Stimulated activated CD8-positive, alpha-beta memory T cell treated with anti-CD3 and anti-CD28 coated beads, Interleukin-15, amount 100 ng/mL, for 24 hours (primary cell): Measurements from ENCODE around the gene ZC2HC1B.
"Not testable (repeated sequence)": the region's sequence is repeated elsewhere in the genome, so short reads cannot be mapped to it uniquely, and the experiment has no call there.

Experiments used
- DNase-seq: peaks from one replicate; pipeline ENCODE4 v3.0.0-alpha.2; 2020; ENCODE audit warnings: low read depth

The ZC2HC1B gene

DNA sequence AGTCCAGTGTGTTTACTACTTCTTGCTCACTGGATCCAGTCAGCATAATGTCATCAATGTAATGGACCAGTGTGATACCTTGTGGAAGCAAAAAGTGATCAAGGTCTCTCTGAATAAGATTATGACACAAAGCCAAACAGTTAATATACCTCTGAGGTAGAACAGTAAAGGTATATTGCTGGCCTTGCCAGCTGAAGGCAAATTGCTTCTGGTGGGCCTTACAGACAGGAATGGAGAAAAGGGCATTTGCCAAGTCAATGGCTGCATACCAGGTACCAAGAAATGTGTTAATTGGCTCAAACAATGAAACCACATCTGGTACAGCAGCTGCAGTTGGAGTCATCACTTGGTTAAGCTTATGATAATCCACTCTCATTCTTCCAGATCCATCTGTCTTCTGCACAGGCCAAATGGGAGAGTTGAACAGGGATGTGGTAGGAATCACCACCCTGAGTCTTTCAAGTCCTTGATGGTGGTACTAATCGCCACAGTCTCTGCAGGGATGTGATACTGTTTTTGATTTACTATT is 7.0 kb downstream of the ZC2HC1B start:
- not testable (repeated sequence) for DNase-seq

DNA sequence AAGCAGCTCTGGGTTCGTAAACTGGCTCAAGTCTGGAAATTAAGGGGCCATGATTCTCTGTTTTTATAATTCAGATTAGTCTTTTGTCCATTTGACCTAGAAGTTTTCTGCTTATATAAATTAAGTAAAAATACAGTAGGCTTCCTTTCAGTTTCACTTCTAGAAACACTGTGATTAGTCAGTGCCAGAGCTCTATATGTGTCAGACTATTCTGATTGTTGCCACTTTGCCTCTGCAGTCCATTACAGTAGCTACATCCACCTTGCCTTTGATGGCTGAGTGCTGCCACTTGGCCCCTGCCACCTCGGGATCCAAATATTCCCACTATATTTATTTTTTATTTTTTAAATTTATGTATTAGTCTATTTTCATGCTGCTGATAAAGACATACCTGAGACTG is 7.9 kb downstream of the ZC2HC1B start:
- no peak for DNase-seq

DNA sequence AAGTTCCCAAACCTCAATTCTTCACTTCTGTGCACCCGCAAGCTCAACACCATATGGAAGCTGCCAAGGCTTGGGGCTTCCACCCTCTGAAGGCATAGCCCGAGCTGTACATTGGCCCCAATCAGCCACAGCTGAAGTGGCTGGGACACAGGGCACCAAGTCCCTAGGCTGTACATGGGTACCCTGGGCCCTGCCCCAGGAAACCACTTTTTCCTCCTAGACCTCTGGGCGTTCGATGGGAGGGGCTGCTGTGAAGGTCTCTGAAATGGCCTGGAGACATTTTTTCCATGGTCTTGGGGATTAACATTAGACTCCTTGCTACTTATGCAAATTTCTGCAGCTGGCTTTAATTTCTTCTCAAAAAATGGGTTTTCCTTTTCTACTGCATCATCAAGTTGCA is 9.3 kb downstream of the ZC2HC1B start:
- not testable (repeated sequence) for DNase-seq

DNA sequence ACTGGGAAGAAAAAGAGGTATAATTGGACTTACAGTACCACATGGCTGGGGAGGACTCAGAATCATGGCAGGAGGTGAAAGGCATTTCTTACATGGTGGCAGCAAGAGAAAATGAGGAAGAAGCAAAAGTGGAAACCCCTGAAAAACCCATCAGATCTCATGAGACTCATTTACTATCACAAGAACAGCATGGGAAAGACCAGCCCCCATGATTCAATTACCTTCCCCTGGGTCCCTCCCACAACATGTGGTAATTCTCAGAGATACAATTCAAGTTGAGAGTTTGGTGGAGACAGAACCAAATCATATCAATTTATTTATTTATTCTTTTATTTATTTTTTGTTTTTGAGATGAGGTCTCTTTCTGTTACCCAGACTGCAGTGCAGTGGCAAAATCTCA is 10.2 kb downstream of the ZC2HC1B start:
- not testable (repeated sequence) for DNase-seq

DNA sequence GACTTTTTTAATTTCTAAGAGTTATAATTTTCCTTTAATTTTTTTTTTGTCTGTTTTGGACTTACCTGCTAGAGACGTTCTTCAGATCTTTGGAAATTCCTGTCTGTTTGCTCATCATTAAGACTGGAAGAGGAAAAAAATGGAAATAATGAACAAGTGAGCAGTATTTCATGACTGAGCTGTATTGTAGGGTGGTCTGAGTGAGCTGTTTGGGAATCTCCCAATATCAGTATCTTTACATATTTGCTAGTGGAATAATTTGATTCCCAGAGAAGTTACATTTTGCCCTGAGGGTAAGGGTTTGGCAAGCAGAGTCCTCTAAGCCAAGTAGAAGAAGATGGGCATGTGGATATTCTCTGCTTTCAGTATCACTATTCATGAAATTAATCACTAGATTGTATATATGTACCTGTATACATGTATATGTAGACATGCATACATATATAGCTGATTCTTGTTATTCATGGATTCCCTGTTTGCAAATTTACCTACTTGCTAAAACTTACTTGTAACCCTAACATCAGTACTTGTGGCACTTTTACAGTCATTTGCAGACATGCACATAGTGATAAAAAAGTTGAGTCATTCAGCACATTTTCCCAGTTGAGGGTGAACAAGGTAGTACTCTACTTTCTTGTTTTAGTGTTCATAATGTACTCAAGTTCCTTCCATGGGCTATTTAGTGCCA is 13.5 kb downstream of the ZC2HC1B start:
- no peak for DNase-seq

DNA sequence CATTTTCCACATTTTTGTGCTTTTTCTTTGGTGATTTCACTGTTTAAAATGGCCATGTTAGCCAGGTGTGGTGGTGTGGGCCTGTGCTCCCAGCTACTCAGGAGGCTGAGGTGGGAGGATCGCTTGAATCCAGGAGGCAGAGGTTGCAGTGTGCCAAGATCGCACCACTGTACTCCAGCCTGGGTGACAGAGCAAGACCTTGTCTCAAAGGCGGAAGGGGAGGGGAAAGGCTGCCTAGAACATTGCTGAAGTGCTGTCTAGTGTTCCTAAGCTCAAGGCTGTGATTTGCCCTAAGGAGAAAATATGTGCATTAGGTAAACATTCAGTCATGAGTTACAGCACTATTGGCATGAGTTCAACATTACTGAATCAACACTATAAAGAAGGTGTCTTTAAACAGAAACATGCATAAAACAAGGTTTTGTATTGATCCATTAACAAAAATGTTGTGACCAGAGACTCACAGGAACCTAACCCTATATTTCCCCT is 14.0 kb downstream of the ZC2HC1B start:
- no peak for DNase-seq

DNA sequence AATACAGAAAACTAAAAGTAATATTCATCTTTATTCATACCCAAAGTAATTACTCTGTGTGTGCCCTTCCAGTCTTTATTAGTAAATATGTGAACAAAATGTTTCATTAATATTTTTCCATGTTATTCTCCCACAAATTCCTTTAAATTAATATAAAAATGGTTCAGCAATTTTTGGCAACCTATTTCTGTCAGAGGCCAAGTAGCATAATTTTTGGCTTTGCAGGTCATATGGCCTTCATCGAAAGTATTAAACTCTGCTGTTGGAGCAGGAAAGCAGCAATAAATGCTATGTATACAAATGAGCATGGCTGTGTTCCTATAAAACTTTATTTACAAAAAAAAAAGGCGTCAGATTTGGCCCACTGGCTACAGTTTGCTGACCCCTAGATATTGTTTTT is 16.1 kb downstream of the ZC2HC1B start:
- no peak for DNase-seq

DNA sequence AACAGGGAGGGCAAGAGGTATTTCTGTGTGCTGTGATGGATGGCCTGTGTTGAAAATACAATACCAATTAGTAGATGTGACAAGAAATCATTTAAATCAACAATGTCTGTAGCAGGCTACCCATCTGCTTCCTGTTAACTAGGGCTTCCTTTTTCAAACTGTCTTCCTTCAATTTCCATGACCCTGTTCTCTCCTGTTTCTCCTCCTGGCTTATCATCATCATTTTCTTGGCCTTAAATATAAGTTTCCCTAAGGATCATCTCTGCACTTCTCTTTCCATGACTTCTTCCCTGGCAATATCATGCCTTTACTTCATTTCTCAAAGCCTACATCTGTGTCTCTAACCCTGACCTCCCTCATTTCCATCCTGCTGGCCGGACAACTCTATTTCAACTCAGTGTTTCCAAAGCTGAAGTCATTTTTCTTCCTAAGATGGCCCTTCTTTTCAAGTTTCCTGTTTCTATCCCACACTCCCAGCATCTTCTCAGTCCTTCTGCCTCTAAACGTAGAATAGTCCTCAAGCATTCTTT is 18.2 kb downstream of the ZC2HC1B start:
- no peak for DNase-seq

DNA sequence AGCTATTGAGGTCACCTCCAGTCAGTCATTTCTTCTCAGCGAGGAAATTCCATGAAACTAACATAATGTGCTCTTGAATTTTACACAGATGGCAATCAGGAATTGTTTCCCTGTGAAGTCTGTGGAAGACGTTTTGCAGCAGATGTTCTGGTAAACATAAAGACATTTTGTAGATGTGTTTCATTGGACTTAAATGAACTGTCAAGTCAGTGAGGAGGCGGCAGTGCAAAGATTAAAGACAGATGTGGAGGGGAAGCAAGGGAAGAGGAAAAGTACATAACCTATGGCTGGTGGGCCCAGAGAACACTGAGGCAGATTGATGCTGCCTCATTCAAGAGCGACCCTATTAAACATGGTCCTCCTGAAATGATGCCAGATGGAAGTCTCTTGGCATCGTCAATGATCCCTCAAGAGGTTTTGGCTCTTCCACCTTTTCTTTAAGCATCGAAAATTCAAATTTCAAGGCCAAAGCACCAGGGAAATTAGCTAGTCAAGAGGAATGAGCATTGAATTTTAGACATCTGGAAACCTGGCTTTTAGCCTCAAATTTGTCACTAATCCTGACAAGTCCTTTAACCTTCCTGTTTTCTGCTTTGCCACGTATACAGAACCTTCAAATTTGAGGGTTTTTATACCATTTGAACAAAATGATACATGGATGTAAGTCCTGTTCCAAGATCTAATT is 20.1 kb downstream of the ZC2HC1B start:
- no peak for DNase-seq

DNA sequence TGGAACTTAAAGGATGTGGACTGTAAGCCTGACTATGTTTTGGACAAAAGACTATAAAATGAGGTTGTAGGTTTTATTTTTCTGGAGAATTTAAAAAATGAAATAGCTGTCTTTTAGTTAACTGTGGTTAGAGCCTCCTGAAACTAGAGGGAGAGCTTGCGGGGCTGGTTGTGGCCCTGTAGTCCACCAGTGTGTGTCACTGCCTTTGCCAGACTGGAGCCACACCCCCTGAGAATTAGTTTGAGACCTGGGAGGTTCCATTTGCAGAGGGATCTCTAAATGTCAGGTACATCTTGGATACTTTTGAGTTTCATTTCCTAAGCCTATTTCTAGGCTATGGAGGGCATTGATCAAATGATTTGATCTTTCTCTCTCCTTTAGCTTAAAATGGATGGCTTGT is 20.8 kb downstream of the ZC2HC1B start:
- DNase-seq, result no peak

DNA sequence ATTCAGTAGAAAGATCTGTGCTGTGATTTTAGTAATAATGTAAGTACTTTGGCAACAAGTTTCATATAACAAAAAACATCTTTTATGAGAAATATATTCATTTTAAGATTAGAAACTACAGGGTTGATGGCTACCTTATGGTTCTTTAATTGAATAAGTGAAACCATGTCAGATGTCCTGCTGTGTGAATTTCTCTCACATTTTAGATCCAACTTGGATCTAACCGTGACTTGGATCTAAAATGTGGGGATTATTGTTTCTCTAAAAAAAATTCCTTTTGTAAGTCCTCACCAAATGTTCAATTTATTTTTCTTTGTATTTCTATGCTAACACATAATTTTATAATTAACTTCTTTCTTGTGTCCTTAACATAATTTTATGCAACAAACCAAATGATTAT is 30.4 kb downstream of the ZC2HC1B start:
- DNase-seq, result no peak

DNA sequence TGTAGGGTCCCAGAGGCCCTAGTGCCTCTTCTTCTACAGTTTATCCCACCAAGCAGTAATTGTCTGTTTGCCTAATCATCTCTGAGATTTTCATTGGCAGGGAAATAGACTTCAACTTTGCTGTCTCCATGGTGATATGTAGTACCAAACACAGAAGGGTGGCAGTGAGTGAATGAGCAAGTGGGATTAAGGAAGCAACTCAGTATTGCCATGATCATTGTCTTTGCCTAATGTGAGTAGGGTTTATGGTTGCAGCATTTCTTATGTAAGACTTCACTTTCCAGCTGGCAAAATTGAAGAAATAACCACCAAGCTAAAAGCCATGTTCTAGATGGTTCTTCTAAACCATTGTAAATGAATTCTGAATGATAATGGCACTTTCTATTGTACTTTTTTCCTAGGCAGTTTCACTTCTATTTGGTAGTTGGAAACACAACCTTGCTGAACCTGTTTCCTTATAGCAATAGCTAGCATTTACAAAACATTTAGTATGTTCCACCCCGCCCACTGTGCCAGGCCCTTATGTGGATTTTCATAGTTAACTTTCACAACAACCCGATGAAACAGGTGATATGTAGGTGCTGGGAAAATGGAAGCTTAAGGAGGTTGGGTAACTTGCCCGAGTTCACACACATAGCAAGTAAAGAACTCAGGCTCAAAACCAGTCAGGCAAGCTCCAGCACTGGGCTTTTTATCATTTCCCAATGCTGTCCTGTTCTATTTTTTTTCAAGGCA is 32.0 kb downstream of the ZC2HC1B start:
- no peak for DNase-seq

DNA sequence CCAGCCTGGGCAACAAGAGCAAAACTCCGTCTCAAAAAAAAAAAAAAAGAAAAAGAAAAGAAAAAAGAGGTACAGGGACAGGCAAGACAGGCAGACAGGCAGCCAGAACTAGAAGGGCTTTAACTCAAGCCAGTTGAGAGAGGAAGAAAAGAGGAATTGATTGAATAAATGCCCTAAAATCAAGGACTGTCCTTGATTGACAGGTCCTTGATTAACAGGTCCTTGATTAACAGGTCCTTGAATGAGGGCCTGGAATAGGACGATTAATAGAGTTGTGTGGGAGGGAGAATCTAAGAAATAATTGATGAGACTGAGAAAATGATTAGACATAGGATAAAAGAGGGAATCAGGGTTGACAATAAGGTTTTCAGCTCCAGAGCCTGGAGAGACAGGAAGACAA is 36.1 kb downstream of the ZC2HC1B start:
- no peak for DNase-seq

DNA sequence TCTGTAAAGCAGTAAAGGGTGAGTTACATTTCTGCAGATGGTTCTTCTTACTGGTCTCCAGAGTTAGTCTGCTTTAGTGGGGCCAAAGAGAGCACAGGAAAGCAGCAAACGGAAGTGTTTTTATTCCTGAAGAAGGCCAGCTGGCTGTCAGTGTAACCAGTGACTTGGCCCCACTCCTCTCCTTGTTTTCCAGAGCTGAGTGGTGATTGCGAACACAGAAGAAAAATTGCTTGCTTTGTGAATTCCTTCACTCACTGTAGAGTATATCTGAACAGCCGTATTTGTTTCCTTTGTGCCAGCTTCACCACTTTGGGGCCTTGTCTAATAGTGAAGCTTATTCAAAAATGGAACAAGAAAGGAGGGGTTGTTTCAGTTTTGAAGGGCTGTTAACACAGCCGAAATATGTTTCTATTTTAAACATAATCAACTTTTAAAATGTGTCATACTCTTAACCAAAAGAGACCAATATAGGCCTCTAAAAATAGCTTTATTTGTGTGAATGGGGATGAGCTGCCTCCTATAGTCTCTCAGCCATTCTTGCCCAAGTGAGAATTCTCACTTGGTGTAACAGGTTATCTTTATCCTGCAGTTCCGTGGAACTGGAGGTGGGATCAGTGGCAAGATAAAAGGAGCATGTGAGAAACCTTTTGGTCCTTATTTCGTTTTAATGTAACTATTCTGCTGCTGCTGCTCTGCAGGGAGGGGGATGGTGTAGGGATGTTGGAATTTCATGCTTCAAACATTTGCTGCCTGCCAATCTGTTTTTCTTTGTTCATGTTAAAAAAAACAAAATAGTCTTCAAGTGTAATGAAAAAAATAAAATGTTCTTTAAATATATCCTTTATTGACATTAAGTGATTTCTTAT is 37.8 kb downstream of the ZC2HC1B start:
- no peak for DNase-seq

DNA sequence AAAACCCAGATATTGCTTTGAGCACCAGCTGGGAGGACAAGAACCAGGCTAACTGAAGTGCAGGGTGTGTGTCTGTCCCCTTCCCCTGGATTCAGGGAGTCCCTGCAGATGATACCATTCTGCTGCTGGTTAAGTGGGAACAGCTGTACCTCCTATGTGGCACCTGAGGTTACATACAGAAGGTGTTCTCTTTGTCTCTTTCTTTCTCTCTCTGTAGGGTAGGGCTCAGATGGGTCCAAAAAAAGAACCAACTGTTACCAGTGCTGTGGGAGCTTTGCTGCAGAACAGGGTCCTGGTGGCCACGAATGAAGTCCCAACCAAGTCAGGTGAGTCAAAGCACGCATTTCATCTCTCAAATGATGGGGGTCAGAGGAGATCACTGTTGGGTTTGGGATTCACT is 38.6 kb downstream of the ZC2HC1B start:
- DNase-seq, result no peak

DNA sequence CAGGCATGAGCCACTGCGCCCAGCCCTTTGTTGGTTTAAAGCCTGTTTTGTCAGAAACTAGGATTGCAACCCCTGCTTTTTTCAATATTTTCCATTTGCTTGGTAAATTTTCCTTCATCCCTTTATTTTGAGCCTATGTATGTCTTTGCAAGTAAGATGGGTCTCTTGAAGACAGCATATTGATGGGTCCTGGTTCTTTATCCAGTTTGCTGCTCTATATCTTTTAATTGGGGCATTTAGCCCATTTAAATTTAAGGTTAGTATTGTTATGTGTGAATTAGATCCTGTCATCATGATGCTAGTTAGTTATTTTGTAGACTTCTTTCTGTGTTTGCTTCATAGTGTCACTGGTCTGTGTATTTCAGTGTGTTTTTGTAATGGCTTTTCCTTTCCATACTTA is 46.8 kb downstream of the ZC2HC1B start:
- no peak for DNase-seq

DNA sequence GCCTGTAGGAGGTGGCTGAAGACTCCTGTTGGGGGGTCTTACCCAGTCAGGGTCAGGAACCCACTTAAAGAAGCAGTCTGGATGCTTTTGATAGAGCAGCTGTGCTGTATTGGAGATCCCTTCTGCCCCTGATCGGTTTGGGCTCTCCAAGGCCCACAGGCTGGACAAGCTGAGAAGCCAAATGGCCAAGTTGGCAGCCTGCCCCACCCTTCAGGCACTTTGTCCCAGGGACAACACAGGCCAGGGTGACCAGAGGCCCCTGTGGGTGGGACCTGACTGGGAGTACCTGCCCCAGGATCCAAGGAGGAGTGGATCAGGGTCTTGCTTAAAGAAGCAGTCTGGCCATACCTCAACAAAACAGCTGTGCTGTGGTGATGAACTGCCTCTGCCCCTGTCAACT is 48.4 kb downstream of the ZC2HC1B start:
- no peak for DNase-seq

DNA sequence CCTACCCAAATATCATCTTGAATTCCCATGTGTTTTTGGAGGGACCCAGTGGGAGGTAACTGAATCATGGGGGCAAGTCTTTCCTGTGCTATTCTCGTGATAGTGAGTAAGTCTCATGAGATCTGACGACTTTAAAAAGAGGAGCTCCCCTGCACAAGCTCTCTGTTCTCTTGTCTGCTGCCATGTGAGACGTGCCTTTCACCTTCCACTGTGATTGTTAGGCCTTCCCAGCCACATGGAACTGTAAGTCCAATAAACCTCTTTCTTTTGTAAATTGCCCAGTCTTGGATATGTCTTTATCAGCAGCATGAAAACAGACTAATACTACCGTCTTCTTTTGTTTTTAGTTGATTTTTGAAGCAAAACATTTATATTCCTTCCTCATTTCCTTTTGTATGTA is 52.8 kb downstream of the ZC2HC1B start:
- not testable (repeated sequence) for DNase-seq

DNA sequence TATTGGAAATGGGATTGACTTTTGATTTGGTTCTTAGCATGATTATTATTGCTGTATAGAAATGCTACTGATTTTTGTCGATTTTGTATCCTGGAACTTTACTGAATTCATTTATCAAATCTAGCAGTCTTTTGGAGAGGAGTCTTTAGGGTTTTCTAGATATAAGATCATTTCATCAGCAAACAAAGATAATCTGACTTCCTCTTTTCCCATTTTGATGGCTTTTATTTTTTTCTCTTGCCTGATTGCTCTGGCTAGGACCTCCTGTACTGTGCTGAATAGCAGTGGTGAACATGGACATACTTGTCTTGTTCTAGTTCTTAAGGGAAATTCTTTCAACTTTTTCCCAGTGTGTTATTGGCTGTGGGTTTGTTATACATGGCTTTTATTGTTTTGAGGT is 64.6 kb downstream of the ZC2HC1B start:
- no peak for DNase-seq

DNA sequence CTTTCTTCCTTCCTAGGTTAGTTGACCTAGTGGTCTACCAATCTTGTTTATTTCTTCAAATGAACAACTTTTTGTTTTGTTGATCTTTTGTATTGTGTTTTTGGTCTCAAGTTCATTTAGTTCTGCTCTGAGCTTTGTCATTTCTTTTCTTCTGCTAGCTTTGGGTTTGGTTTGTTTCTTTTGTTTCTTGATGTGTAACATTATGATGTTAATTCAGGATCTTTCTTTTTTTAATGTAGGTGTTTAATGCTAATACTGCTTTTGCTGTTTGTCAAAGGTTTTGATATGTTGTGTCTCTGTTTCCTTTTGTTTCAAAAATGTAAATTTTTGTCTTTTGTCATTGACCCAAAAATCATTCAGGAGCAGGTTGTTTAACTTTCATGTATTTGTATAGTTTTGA is 65.7 kb downstream of the ZC2HC1B start:
- no peak for DNase-seq

DNA sequence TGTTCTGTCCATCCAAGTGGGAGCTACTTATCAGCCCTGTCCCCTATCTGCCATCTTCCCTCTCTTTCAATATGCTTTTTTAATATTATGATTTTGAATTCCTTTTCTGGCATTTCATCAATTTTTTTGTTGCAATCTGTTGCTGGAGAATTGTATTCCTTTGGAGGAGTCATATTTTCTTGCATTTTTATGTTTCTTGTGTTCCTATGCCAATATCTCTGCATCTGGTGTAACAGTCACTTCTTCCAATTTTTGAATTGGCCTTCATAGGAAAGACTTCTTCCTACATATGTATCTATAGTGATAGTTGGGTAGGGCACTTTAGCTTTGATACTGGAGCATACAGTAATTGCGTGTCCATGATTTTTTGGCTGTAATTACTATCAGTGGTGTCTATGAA is 70.1 kb downstream of the ZC2HC1B start:
- no peak for DNase-seq

DNA sequence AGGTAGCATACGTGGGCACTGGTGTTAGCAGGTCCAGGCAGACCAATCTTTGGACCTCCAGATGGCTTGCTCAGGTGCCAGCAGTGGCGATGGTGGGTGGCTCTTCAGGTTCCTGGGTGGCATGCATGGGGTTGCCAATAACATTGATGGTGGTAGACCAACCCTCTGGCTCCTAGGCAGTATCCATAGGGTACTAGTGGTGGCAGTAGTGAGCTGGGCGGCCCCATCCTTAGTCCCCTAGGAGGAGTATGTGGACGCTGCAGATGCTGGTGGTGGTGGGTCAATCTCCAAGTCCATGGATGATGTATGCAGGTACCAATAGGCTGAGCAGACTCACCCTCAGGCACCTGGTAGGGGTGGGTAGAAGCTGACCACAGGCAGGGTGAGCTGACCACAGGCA is 70.6 kb downstream of the ZC2HC1B start:
- DNase-seq, result no peak
